K562 (cell line): ENCODE measurements around the gene FOSL1. TPM values are rescaled to one million over a fixed set of nuclear protein-coding genes. Genes with fewer than 3 reads are reported as not detected.

Source experiments
- ARID3B ChIP-seq: fragments of 250-450 bp; sonication (Bioruptor Pico); IDR thresholded peaks from 2 replicates; pipeline ENCODE4 v1.4.0; 2020; ENCODE audit warnings: borderline replicate concordance
- ARNT ChIP-seq, 2 experiments: fragments of 450-650 bp; IDR thresholded peaks; 2 replicates each; pipeline ENCODE4 v1.6.1; 2016; ENCODE audit warnings: mild to moderate bottlenecking in 1 of 2
- ASH1L ChIP-seq: fragments of 450-650 bp; IDR thresholded peaks from 2 replicates; pipeline ENCODE4 v1.6.1; 2018; ENCODE audit warnings: borderline replicate concordance, mild to moderate bottlenecking, low read depth; ENCODE audit not compliant: partially characterized antibody
- BCL6 ChIP-seq: fragments of 250-450 bp; sonication (Bioruptor Pico); IDR thresholded peaks from 2 replicates; pipeline ENCODE4 v1.4.0; 2020
- BRD9 ChIP-seq: fragments of 450-650 bp; IDR thresholded peaks from 2 replicates; pipeline ENCODE4 v1.6.1; 2018; ENCODE audit warnings: low read depth; ENCODE audit not compliant: partially characterized antibody
- CEBPB ChIP-seq: fragments of 450-650 bp; IDR thresholded peaks from 2 replicates; pipeline ENCODE4 v1.6.1; 2016; ENCODE audit warnings: missing genetic modification characterization, missing compliant biosample characterization
- DIDO1 ChIP-seq: fragments of 450-650 bp; IDR thresholded peaks from 2 replicates; pipeline ENCODE4 v1.6.1; 2016; ENCODE audit warnings: low read depth, missing biosample characterization, missing genetic modification characterization
- EGR1 ChIP-seq: fragments of 450-650 bp; conservative IDR thresholded peaks from 2 replicates; pipeline ENCODE4 v1.6.1; 2017; ENCODE audit warnings: mild to moderate bottlenecking
- FIP1L1 ChIP-seq: fragments of 200-400 bp; formaldehyde crosslinking; IDR thresholded peaks from 2 replicates; pipeline ENCODE4 v1.6.1; 2018; ENCODE audit warnings: mild to moderate bottlenecking, low read depth, low read length; ENCODE audit not compliant: poor library complexity, severe bottlenecking
- FOXA1 ChIP-seq: fragments of 450-650 bp; IDR thresholded peaks from 2 replicates; pipeline ENCODE4 v1.6.1; 2016; ENCODE audit warnings: mild to moderate bottlenecking, borderline replicate concordance
- FUS ChIP-seq: fragments of 200-400 bp; formaldehyde crosslinking; optimal IDR thresholded peaks from 2 replicates; pipeline ENCODE3; 2017; ENCODE audit warnings: low read depth, low read length
- GABPB1 ChIP-seq: sonication (generic); formaldehyde crosslinking; IDR thresholded peaks from 2 replicates; pipeline ENCODE4 v1.8.0; 2022; ENCODE audit warnings: mild to moderate bottlenecking, missing genetic modification reagents
- JUN ChIP-seq, 2 experiments: sonication (generic) in 1 of 2; formaldehyde crosslinking in 1 of 2; IDR thresholded peaks; 2 replicates each; pipeline versions ENCODE4 v1.6.1 to v1.8.0; 2012 to 2022; ENCODE audit warnings: borderline replicate concordance in 2 of 2, mild to moderate bottlenecking in 2 of 2, improper control_type of control experiment in 1 of 2, low read depth in 1 of 2, low read length in 1 of 2, missing genetic modification reagents in 1 of 2
- KHSRP ChIP-seq: fragments of 450-650 bp; IDR thresholded peaks from 2 replicates; pipeline ENCODE4 v1.6.1; 2017
- MTF1 ChIP-seq: fragments of 250-450 bp; sonication (Bioruptor Pico); IDR thresholded peaks from 2 replicates; pipeline ENCODE4 v1.9.0; 2021; ENCODE audit warnings: moderate library complexity, mild to moderate bottlenecking, inconsistent platforms, borderline replicate concordance
- RAD21 ChIP-seq, 2 experiments: fragments of 250-450 bp in 1 of 2; fragments of 450-650 bp in 1 of 2; sonication (Bioruptor Pico) in 1 of 2; formaldehyde crosslinking in 1 of 2; IDR thresholded peaks in 1 of 2; conservative IDR thresholded peaks in 1 of 2; 2 replicates each; pipeline versions ENCODE4 v1.4.0 to v1.8.0; 2020 to 2022; ENCODE audit warnings: mild to moderate bottlenecking in 2 of 2, moderate library complexity in 1 of 2
- SIX5 ChIP-seq, 2 experiments: IDR thresholded peaks; 2 replicates each; pipeline ENCODE4 v1.6.1; 2011; ENCODE audit warnings: low read length in 2 of 2, borderline replicate concordance in 1 of 2, low read depth in 1 of 2, mild to moderate bottlenecking in 1 of 2, moderate library complexity in 1 of 2; ENCODE audit not compliant: insufficient read depth in 1 of 2
- TRIM24 ChIP-seq, 2 experiments: fragments of 450-650 bp; IDR thresholded peaks; 2 replicates each; pipeline ENCODE4 v1.6.1; 2016
- TRIM28 ChIP-seq: fragments of 450-650 bp; IDR thresholded peaks from 2 replicates; pipeline ENCODE4 v1.6.1; 2017
- U2AF2 ChIP-seq: fragments of 200-400 bp; formaldehyde crosslinking; optimal IDR thresholded peaks from 2 replicates; pipeline ENCODE3; 2017; ENCODE audit warnings: low read depth, mild to moderate bottlenecking, low read length
- WHSC1 ChIP-seq: IDR thresholded peaks from one replicate; pipeline ENCODE4 v1.6.1; 2012; ENCODE audit warnings: low read length, control low read depth, inconsistent platforms
- ZNF263 ChIP-seq: sonication (generic); formaldehyde crosslinking; IDR thresholded peaks from 2 replicates; pipeline ENCODE4 v1.8.0; 2022; ENCODE audit warnings: mild to moderate bottlenecking, missing genetic modification reagents, borderline replicate concordance
- ZNF384 ChIP-seq: IDR thresholded peaks from 2 replicates; pipeline ENCODE4 v1.6.1; 2012; ENCODE audit warnings: low read depth, low read length, improper control_type of control experiment
- polyA plus RNA-seq, 8 experiments: library from polyadenylated mRNA; depleted of rRNA in 4 of 8; stranded (reverse) in 5 of 8; unstranded in 3 of 8; fragments of >200 nt; fragmentation: Nextera tagmentation in 2 of 8; fragmentation: Illumina TruSeq in 1 of 8; extraction: Ambion mirVana in 2 of 8; extraction: Trizol in 1 of 8; gene quantifications; 2 replicates each; pipeline versions ENCODE4 v1.2.1 to v1.2.3, GENCODE V29; 2011 to 2014; ENCODE audit warnings: inconsistent platforms in 1 of 8, missing spikeins in 1 of 8
- total RNA-seq, 7 experiments: library from RNA; depleted of rRNA in 6 of 7; stranded (reverse); fragments of >200 nt in 6 of 7; fragmentation: Illumina TruSeq in 2 of 7; extraction: Trizol in 2 of 7; gene quantifications; 2 replicates each; pipeline versions ENCODE4 v1.2.1 to v1.2.3, GENCODE V29; 2011 to 2021; ENCODE audit warnings: low replicate concordance in 1 of 7
- TF ChIP-seq, protein P1 (sequence below), 2 experiments: fragments of 450-650 bp in 1 of 2; IDR thresholded peaks; 2 replicates each; pipeline ENCODE4 v1.6.1; 2011 to 2017; ENCODE audit warnings: low read depth in 2 of 2, antibody characterized with exemption in 1 of 2, borderline replicate concordance in 1 of 2, low read length in 1 of 2, mild to moderate bottlenecking in 1 of 2, mixed read lengths in 1 of 2; ENCODE audit not compliant: control insufficient read depth in 1 of 2

FOSL1 gene
- total and polyA plus RNA-seq, 9 of the 15 experiments (the other 6 are each of a cell fraction or from before 2014, with no cell fraction given) = 3.5 to 39.6 (median 10.0) TPM

DNA sequence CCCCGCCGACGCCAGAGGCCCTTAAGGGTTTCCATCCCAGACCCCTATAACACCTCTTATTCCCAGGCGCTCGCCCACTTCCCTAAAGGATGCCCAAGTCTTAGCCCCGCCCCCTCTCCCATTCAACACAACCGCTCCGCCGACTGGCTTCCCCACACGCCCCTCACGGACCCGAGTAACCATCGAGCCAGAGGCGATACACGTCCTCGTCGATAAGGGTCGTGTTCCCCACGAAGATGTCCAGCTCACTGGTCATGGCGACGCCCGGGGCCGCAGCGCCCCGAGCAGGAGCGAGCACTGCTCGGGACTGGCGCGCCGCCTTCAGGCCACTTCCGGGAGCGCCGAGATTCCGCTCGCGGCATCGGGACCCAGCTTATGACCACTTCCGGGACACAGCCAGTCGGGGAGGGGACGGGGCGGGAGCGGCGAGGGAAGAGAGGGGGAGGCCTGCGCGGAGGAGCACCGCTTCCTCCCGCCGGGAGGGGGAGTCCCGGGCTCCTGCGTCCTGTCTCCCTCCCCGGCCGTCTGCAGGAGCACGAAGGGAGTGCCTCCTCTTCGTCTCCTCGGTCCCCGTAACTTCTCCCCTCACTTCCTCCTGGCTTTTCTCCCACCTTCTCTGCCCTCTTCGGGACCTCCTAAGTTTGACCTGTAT, 11.9 kb downstream of the FOSL1 start, which contains the start of gene FIBP (continued):
- TF ChIP-seq JUN (IDR thresholded peaks at IDR 0.05; ENCODE audit: borderline replicate concordance, low read depth, low read length) (no peak), JUN (CRISPR knock-in tag; IDR thresholded peaks at IDR 0.05; ENCODE audit: borderline replicate concordance) (no peak), EGR1 (peak; percentile 66), MTF1 (CRISPR knock-in tag) (no peak), RAD21 (CRISPR knock-in tag; conservative IDR thresholded peaks at IDR 0.05 in 1 of 2, IDR thresholded peaks at IDR 0.05 in 1 of 2) (peak; percentile 60 to 67), DIDO1 (no peak), ARNT (IDR thresholded peaks at IDR 0.05) (no peak), BRD9 (no peak), TRIM28 (no peak), KHSRP (no peak), TRIM24 (IDR thresholded peaks at IDR 0.05) (peak in 1 of 2 experiments; percentile 48; a peak in 2 of 4 replicates), FUS (no peak), SIX5 (IDR thresholded peaks at IDR 0.05; ENCODE audit: borderline replicate concordance in 1 of 2, insufficient read depth in 1 of 2, low read depth in 1 of 2, low read length in 2 of 2) (no peak; a peak in 1 of 4 replicates), ZNF384 (peak; percentile 27), BCL6 (no peak), ZNF263 (CRISPR knock-in tag) (peak; percentile 98), GABPB1 (CRISPR knock-in tag) (peak; percentile 98), FIP1L1 (peak; percentile 91), WHSC1 (no peak), ASH1L (no peak), ARID3B (CRISPR knock-in tag) (no peak), FOXA1 (no peak), CEBPB (tag) (no peak), U2AF2 (no peak)
- TF ChIP-seq, protein P1, sequence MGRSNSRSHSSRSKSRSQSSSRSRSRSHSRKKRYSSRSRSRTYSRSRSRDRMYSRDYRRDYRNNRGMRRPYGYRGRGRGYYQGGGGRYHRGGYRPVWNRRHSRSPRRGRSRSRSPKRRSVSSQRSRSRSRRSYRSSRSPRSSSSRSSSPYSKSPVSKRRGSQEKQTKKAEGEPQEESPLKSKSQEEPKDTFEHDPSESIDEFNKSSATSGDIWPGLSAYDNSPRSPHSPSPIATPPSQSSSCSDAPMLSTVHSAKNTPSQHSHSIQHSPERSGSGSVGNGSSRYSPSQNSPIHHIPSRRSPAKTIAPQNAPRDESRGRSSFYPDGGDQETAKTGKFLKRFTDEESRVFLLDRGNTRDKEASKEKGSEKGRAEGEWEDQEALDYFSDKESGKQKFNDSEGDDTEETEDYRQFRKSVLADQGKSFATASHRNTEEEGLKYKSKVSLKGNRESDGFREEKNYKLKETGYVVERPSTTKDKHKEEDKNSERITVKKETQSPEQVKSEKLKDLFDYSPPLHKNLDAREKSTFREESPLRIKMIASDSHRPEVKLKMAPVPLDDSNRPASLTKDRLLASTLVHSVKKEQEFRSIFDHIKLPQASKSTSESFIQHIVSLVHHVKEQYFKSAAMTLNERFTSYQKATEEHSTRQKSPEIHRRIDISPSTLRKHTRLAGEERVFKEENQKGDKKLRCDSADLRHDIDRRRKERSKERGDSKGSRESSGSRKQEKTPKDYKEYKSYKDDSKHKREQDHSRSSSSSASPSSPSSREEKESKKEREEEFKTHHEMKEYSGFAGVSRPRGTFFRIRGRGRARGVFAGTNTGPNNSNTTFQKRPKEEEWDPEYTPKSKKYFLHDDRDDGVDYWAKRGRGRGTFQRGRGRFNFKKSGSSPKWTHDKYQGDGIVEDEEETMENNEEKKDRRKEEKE (IDR thresholded peaks at IDR 0.05; ENCODE audit: borderline replicate concordance in 1 of 2, control insufficient read depth in 1 of 2, low read depth in 2 of 2, low read length in 1 of 2) = no peak
